Measurements from ENCODE around the gene ERCC6L.
"Not testable (repeated sequence)": the region's sequence is repeated elsewhere in the genome, so short reads cannot be mapped to it uniquely, and the experiment has no call there.

The ERCC6L gene

GRCh38 chrX:72245461-72246089 lies 6.7 kb upstream of the ERCC6L start:
- DNase-seq (ENCODE audit: low read depth in 2 of 2) = peak; percentile 7 to 19

GRCh38 chrX:72243472-72243871 lies 4.6 kb upstream of the ERCC6L start:
- DNase-seq (ENCODE audit: low read depth in 2 of 2) = no peak

- no peak for DNase-seq (ENCODE audit: low read depth in 2 of 2)
Measured at GRCh38 chrX:72240976-72241375, 2.1 kb upstream of the ERCC6L start.

GRCh38 chrX:72238183-72238582 lies 644 bp downstream of the ERCC6L start:
- DNase-seq (ENCODE audit: low read depth in 2 of 2) = no peak

GRCh38 chrX:72236841-72237240 lies 2.0 kb downstream of the ERCC6L start:
- no peak for DNase-seq (ENCODE audit: low read depth in 2 of 2)

GRCh38 chrX:72230290-72230689 lies 8.5 kb downstream of the ERCC6L start:
- no peak for DNase-seq (ENCODE audit: low read depth in 2 of 2)

GRCh38 chrX:72220375-72220774 lies 18.5 kb downstream of the ERCC6L start:
- DNase-seq (ENCODE audit: low read depth in 2 of 2) = not testable (repeated sequence)

GRCh38 chrX:72216973-72217372 lies 21.9 kb downstream of the ERCC6L start:
- DNase-seq (ENCODE audit: low read depth in 2 of 2) = no peak

GRCh38 chrX:72208126-72208800 lies 30.6 kb downstream of the ERCC6L start:
- no peak for DNase-seq (ENCODE audit: low read depth in 2 of 2)

GRCh38 chrX:72207366-72207765 lies 31.5 kb downstream of the ERCC6L start:
- no peak for DNase-seq (ENCODE audit: low read depth in 2 of 2)

GRCh38 chrX:72205706-72206105 lies 33.1 kb downstream of the ERCC6L start:
- no peak for DNase-seq (ENCODE audit: low read depth in 2 of 2)

- DNase-seq (ENCODE audit: low read depth in 2 of 2) = no peak
Measured at GRCh38 chrX:72203421-72203820, 35.4 kb downstream of the ERCC6L start.

- DNase-seq (ENCODE audit: low read depth in 2 of 2) = no peak
Measured at GRCh38 chrX:72202792-72203401, 35.9 kb downstream of the ERCC6L start.

- no peak for DNase-seq (ENCODE audit: low read depth in 2 of 2)
Measured at GRCh38 chrX:72201836-72202536, 36.8 kb downstream of the ERCC6L start.

- no peak for DNase-seq (ENCODE audit: low read depth in 2 of 2)
Measured at GRCh38 chrX:72182924-72183323, 55.9 kb downstream of the ERCC6L start.

- DNase-seq (ENCODE audit: low read depth in 2 of 2) = peak; percentile 51 to 58
Measured at GRCh38 chrX:72181178-72182125, 57.4 kb downstream of the ERCC6L start, which contains the start of gene PIN4. PIN4 (plus strand) TSS chrX:72181757; CDS start chrX:72181786, 29 bp downstream.

- DNase-seq (ENCODE audit: low read depth in 2 of 2) = no peak
Measured at GRCh38 chrX:72180539-72180938, 58.3 kb downstream of the ERCC6L start.

GRCh38 chrX:72176981-72177380 lies 61.8 kb downstream of the ERCC6L start:
- DNase-seq (ENCODE audit: low read depth in 2 of 2) = no peak

- DNase-seq (ENCODE audit: low read depth in 2 of 2) = not testable (repeated sequence)
Measured at GRCh38 chrX:72176289-72176688, 62.5 kb downstream of the ERCC6L start.

GRCh38 chrX:72169008-72169728 lies 69.7 kb downstream of the ERCC6L start:
- DNase-seq (ENCODE audit: low read depth in 2 of 2) = no peak

GRCh38 chrX:72165551-72165950 lies 73.3 kb downstream of the ERCC6L start:
- no peak for DNase-seq (ENCODE audit: low read depth in 2 of 2)
